HG02981 (cell line): Measurements from ENCODE around the gene PDZD2.
"Not testable (repeated sequence)": the region's sequence is repeated elsewhere in the genome, so short reads cannot be mapped to it uniquely, and the experiment has no call there.

ENCODE experiments used
- ATAC-seq: cut with Tn5 transposase; IDR thresholded peaks from one replicate; pipeline ENCODE4 v1.9.1; 2021; ENCODE audit warnings: mild to moderate bottlenecking, moderate library complexity; ENCODE audit not compliant: unreplicated experiment

The PDZD2 gene

DNA sequence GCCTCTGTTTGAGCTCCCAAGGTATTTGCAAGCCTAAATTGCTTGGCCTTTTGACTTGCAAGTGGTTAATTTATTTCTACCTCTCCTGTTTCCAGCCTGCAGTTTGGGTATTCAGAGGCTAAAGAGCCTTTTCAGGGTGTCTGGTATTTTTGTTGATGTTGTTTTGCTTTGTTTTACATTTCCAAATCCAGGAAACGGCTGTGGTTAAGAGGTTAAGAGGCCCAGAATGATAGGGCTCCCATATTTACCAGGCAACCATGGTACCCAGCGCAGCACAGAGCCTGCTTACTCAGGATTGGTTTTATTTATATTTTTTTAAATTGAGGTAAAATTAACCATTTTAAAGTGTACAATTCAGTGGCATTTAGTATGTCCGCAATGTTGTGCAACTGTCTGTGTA, 92.1 kb downstream of the PDZD2 start:
- ATAC-seq, result no peak

DNA sequence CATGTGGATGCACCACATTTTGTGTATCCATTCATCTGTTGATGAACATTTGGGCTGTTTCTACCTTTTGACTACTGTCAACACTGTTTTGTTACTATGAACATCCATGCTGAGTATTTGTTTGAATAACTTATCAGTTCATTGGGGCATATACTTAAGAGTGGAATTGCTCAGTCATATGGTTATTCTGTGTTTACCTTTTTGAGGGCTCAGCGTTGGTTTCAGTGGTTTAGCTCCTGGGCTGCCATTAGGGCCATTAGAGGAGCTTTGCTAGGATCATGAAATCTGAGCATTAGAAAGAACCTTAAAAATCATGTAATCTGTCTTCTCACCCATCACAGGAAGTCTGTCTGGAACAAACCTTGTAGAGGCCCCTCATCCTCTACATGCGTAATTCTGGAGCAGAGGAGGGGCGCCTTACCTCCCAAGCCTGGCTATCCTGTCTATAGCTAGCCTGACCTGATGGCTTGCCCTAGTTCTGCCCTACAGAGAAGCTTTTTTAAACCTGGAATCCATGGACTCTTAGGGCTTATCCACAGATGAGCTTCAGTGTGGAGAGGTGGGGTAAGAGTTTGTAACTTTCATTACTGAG, 92.9 kb downstream of the PDZD2 start:
- ATAC-seq, result no peak

DNA sequence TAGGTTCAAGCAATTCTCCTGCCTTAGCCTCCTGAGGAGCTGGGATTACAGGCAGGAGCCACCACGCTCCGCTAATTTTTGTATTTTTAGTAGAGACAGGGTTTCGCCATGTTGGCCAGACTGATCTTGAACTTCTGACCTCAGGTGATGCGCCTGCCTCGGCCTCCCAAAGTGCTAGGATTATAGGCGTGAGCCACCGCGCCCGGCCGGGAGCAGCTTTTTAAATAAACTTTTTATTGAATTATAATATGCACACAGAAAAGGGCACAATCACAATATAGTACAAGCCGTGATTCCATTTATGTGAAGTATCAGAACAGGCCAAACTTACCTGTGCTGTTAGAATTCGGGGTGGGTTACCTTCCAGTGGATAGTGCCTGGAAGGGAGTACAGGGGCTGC, 93.9 kb downstream of the PDZD2 start:
- not testable (repeated sequence) for ATAC-seq

DNA sequence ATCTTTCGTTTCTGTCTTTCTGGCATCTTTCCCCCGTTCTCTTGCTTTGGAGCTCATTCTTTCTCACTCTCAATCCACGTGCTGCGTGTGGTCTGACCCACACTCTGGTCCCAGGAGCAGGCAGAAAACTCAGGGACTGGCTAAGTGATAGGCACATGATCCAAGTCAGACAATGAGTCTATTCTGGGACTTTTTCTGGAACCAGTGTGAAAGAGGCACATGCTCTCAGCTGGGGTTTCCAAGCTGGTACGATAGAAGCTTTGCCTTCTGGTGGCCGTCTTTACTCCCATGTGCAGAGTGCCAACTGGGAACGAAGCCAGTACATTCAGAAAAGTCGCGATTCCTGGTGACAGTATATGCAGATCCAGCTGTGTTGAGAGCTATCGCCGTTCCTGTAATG, 94.4 kb downstream of the PDZD2 start:
- ATAC-seq, result no peak

DNA sequence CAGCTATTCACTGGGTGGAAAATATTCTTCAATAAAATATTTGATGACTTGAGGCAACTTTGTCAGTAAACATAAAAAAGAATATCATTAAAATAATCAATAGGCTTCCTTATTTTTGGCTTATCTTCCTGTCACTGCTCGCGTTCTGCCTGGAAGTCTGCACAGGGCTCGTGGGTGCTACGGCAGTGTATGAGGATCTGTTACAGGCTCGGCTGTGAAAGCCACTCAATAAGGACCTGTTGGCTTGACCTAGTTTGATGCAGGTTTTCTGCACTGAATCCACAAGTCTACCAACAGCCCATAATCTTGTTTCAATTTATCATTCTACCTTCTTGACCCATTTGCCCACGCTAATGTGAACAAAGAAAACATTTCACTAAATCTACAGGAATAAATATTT, 97.2 kb downstream of the PDZD2 start:
- no peak for ATAC-seq

DNA sequence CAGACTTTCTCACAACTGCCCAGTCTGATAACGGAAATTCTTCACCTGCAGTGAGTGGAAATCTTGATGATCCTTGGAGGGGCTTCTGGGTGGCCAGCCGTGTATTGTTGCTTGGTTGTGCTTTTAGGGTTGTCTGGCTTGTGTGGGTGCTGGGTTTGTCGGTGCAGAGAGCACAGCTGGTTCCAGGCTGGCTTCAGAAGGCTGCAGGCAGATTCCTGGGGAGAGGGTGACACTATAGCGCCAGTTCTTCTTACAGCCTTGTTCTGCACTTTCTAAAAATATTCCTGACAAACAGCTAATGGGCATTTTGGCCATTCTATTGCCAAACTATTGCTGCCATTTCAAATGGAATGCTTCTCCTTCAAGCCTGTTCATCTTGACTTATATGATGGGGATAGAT, 99.3 kb downstream of the PDZD2 start:
- ATAC-seq, result no peak

DNA sequence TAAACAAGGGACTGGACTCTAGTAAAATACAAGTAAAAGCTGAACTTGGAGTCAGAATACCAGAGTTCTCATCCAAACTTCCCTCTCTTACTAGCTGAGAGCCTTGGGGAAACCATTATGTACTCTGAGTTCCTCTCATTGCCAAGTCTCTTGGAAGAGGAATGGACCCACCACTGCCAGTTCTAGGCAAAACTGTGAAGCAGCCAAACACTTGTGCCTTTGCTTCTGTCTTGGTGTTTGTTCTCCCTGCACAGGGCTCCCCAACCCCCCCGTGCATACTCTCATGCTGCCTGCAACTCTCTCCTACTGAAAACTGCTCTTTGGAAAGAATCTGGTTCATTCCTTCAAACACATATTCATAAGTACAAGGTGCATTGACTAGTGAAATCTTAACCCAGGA, 102.6 kb downstream of the PDZD2 start:
- no peak for ATAC-seq

DNA sequence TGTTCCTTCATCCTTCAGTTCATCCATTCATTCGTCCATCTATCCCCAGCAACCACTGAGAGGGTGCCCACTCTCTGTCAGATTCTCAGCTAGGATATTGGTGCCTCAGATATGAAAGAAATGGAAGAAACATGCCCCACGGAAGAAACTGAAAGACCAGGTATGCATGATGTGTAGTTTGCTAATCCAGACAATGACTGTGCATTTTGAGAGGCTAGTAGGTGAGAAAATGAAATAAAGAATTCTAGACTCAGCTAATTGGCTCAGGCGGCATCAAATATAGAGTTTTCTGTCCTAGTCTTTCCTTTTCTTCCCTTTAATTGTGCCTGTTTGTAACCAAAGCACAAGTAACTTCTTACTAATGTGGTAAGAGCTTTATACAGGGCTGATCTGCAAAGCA, 104.7 kb downstream of the PDZD2 start:
- no peak for ATAC-seq

DNA sequence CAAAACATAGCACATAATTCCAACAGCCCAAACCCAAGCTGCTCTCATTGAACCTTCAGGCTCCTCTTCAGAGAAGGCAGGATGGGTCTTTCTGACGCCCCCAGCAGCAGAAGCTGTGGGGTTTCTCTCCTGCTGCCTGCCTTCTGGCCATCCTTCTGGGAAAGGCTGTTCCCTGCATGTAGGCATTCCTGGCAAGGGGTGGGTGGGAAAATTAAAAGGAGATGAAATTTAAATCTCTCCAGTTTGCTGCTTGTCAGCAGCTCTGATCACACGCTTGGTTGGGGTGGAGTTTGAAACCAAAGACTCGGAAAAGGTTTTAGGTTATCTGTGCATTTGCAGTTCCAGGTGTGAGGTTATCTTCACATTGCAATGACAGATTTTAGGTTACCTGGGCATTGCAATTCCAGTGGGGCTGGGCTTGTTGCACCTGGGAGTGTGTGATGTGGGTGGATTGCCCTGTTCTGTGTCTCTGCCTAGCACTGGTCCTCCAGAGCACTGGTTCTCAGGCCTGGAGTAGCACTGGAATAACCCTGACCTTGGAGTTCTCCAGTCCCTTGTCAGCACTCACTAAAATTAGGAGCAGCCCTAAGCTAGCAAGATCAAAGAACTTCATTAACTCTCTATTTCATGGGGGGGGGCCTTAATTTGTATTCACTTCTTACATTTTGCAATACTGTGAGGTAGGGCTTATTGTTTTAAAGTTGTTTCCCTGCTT, 109.7 kb downstream of the PDZD2 start:
- ATAC-seq, result no peak

DNA sequence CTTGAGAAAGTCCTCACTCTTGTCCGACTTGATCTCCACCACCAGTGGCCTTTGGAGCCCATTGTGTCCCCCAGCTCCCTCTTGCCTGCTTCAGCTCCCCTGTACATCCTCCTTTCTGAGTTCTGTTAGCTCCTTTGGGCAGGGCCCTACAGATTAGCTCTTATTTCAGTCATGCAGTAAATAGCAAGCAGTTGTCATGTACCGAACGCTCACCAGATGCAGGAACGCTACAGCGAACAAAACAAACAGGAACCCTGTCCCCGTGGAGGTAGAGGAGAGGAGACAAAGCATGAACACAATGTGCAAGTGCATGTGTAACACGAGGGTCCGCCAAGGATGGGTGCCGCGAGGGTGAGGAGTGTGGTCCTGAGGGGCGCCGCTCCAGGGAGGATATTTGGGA, 111.3 kb downstream of the PDZD2 start:
- ATAC-seq, result no peak

DNA sequence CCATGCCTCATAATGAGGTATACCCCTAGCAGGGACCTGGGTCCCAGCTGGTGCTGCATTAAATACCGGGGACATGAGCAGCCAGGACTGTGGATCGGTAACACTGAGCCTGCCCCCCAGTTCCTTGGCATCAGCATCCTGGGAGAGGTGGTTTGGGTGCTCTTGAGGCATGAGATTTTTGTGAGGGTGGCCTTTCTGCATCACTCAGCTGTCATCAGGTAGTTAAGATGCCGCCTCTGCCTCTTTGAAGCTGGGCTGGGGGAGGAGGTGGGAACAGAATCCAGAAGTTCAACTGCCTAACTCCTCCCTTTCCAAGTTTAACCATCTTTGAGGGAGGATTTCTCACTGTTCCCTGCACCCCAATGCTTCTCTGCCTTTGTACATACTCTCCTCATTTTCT, 112.7 kb downstream of the PDZD2 start:
- no peak for ATAC-seq

DNA sequence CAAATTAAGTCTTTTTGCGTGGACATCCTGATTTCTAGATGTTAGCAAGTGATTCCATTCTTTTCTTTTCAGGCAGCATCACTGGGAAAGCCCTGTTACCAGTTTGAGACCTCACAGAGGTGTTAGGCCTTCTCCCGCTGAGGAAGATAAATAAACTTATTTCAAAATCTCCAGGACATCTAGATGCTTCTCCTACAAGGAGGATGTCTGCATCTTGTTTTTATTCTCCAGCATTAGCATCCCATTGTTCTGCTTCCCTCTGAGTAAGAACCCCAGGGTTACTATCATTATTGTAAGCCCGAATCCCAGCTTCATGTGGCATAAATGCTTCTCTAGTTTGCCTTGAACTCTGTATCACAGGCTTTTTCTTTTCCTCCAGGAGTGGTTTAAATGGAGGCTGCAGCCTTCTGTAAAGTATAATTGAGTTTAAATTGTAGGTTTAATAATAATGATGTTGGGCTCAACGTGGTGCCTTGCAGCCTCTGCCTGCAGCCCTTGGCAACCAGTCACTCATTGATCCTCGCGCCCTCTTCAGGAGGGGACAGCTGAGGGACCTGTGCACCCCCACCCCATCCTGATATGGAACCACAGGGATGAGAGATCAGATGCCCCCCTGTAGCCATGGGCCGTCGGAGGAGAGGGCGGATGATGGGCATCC, 114.9 kb downstream of the PDZD2 start:
- no peak for ATAC-seq

DNA sequence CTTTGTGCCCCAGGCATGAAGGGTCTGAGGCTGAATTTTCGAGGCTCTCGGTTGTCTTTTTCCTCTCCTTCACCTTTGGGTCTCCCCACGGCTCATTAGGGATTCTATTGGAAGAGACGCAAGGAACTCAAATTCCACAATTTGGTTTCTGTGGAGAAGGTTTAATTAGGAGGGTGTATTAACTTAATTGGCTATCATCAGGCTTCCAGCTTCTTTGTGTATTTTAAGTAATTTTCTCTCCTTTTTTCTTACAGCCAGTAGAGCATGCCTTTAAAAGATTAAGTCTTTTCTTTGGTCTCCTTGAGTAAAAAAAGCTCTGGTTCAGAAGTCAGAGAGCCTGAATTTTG, 115.4 kb downstream of the PDZD2 start:
- no peak for ATAC-seq

DNA sequence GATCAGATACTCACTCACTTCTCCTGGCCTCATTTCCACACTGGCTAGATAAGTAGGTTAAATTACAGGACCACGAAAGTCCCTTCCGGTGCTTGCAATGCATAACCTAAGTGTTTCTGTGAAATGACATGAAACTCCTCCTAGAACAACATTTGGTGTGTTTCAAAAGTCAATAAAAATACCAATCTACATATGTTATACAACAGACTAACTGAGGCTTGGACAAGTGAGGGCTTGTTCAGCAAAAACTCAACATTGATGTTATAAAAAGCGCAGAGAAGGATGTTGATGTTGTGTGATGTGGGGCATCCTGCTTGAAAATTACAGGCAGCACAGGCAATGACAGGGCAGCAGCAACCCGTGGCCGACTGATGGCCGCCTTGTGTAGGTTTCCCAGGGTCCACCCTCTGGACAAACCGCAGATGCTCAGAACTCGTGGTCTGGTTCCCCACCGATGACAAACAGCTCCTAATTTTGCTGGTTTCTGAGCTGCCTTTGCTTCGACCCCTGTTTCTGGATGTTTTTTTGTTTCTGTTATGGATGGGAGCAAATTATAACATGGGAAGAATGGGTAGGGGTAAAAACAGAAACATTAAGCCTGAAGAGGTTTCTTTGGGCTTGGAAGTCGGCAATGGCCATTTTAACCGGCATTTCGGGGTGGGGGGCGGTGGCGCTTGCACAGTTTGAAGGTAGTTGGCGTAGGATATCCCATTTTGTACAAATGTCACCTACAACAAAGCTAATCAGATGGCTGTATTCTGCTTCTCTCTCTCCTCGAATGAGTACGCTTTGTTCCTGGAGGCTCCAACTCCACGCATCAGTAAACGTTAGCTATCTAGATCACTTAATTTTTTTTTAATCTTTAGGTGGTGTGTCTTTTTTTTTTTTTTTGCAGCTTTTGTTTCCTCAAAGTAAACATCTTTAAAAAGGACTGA, 116.1 kb downstream of the PDZD2 start:
- no peak for ATAC-seq

DNA sequence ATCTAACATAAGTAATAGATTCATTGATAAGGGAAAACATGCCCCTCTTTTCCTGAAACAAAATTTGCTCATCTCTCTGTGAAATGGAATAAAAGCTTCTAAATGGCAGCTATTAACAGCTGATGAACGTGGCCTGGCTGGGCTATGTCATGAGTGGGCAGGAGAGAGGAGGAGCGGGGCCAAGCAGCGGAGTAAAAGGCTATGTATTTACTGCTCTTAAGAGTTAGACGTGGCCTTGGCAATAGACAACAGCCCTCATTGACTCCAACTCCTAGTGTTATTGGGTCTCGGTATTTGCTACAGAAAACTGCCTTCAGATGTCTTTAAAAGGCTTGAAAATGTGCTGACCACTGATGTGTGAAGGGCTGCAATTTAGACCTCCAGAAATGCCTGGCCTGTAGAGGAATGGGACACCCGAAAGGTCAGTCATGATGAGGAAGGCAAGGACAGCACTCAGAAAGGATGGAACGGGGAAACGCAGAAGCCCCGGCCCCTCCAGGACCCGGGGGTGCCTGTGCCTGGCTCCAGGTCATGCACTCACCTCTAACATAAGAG, 116.8 kb downstream of the PDZD2 start:
- ATAC-seq, result no peak

DNA sequence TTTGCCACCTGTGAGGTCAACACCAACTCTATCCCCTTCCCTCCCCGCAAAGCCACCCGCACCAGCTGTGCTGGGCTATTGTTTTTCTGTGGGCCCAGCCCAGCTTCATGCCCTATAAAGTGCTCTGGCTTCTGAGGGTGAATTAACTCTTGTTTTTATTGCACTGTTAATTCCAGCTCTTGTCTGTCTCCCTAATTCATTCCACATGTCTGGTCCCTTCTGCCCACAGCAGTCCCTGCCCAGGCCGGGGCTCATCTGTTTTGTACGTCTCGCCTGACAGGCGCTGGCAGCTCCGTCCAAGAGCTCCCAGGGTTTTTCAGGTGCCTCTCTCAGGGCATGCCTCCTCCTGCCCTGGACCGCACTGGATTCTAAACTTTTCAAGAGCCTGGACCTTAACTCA, 118.9 kb downstream of the PDZD2 start:
- no peak for ATAC-seq

DNA sequence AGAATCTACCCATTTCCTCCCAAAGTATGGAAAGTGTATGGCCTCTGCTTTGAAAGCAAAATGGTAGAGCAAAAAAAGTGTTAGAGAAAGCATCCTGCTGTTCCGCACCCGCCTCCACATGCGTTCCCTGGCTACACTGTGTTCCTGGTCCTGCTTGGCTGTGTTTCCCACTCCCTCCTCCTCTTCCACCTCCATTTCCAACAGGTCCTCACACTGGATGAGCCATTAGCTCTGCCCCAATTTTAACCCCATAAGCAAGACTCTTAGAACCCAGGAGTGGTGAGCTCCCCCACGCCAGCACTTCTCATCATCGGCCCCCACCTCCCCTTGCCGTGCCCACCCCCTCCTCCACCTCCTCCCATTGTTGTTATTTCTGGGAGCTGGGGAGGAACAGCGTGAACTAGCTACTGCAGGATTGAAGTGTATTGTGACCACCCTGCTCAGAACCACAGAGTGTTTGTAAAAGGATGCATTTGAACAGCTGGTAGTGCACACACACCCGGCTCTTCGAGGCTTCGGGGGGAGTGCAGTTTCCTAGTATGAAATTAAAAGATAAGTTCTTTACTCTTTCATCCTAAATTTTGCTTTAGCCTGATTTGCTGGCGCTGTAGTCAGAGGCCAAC, 120.0 kb downstream of the PDZD2 start:
- no peak for ATAC-seq

DNA sequence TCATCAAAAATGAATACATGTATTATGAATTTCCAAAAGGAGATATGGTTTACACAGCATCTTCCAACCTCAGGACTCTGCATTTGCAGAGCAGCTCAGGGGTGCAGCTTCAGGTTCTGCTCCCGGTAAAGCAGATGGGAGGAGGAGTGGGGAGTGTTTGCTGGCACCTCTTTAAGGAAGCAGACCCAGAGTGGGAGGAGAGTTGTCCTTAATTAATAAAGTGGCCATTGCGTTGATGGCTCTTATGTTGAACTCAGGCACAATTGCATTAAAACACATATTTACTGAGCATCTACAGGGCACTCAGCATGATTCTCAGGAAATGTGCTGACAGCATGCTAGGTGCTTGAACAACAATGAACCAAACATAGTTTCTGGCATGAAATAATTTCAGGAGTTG, 121.0 kb downstream of the PDZD2 start:
- ATAC-seq, result no peak

DNA sequence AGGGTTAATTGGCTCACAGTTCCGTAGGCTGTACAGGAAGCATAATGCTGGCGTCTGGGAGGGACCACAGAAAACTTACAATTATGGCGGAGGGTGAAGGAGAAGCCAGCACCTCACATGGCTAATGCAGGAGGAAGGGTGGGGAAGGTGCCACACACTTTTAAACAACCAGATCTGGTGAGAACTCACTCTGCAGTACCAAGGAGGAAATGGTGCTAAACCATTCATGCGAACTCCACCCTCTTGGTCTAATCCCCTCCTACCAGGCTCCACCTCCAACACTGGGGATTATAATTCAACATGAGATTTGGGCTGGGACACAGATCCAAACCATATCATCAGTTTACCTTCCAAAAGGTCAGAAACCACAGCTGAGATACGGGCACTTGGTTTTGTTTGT, 122.9 kb downstream of the PDZD2 start:
- ATAC-seq, result no peak

DNA sequence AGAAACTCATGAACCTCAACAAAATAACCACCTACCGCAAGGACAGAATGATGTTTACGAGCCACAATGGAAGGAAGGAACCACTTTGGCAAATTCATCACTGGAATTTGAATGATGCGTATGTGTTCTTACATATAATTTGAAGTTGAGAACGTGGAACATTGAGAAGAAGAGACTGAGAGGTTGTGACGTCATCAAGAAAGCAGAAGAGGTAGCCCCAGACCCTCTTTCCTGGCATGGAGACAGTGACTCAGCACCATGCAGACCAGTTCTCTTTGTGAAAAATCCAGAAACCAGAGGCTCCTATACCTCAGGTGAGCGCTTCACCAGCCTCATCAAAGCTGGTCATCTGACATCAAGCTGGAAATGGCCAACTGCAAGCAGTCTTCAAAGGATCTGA, 124.5 kb downstream of the PDZD2 start:
- ATAC-seq, result no peak

DNA sequence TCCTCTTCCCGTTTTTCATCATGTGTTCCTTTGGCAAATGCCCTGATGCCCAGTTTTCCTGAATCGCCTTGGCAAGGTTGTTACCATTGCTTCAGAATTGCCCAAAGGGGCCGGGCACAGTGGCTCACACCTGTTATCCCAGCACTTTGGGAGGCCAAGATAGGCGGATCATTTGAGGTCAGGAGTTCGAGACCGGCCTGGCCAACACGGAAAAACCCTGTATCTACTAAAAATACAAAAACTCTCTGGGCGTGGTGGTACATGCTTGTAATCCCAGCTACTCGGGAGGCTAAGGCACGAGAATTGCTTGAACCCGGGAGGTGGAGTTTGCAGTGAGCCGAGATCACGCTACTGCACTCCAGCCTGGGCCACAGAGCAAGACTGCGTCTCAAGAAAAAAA, 125.8 kb downstream of the PDZD2 start:
- not testable (repeated sequence) for ATAC-seq
